Karpas-422 (cell line): ENCODE measurements around the gene CASP12. TPM values are rescaled to one million over a fixed set of nuclear protein-coding genes. Genes with fewer than 3 reads are reported as not detected.
A peak's percentile ranks its signal among the peaks of the same experiment; 100 is the strongest.

ENCODE experiments used
- DNase-seq: peaks from one replicate; pipeline ENCODE4 v3.0.0-alpha.2; 2015
- H2AFZ ChIP-seq: fragments of 200-600 bp; sonication (generic); 2 replicates; pipeline ENCODE4 v1.6.1; 2014; ENCODE audit warnings: antibody characterized with exemption, low read length, mixed read lengths
- H3K27ac ChIP-seq: fragments of 200-600 bp; sonication (generic); 2 replicates; pipeline ENCODE4 v1.5.1; 2014; ENCODE audit warnings: mild to moderate bottlenecking, low read length, moderate library complexity
- H3K27me3 ChIP-seq: fragments of 200-600 bp; sonication (generic); 2 replicates; pipeline ENCODE4 v1.6.1; 2014; ENCODE audit warnings: low read length, mixed read lengths
- H3K36me3 ChIP-seq: fragments of 200-600 bp; sonication (generic); 2 replicates; pipeline ENCODE4 v1.6.1; 2014; ENCODE audit warnings: low read length, mixed read lengths; ENCODE audit not compliant: insufficient read depth
- H3K4me1 ChIP-seq: fragments of 200-600 bp; sonication (generic); 2 replicates; pipeline ENCODE4 v1.6.1; 2014; ENCODE audit warnings: mild to moderate bottlenecking, low read length, mixed read lengths
- H3K4me2 ChIP-seq: fragments of 200-600 bp; sonication (generic); 2 replicates; pipeline ENCODE4 v1.6.1; 2014; ENCODE audit warnings: low read length, low read depth, mild to moderate bottlenecking; ENCODE audit not compliant: poor library complexity, severe bottlenecking
- H3K4me3 ChIP-seq: fragments of 200-600 bp; sonication (generic); 2 replicates; pipeline ENCODE4 v1.5.1; 2014; ENCODE audit warnings: mild to moderate bottlenecking, antibody characterized with exemption, low read length, mixed read lengths
- H3K79me2 ChIP-seq: fragments of 200-600 bp; sonication (generic); 2 replicates; pipeline ENCODE4 v1.6.1; 2014; ENCODE audit warnings: mild to moderate bottlenecking, low read length, mixed read lengths
- H3K9ac ChIP-seq: fragments of 200-600 bp; sonication (generic); 2 replicates; pipeline ENCODE4 v1.6.0; 2014; ENCODE audit warnings: low read length
- H3K9me2 ChIP-seq: fragments of 200-600 bp; sonication (generic), shearing (Covaris generic); replicated peaks from 2 replicates; pipeline ENCODE4 v1.6.0; 2014; ENCODE audit warnings: mild to moderate bottlenecking, low read length, moderate library complexity; ENCODE audit not compliant: insufficient read depth
- H3K9me3 ChIP-seq: fragments of 300-700, 200-600 bp; sonication (generic); 2 replicates; pipeline ENCODE4 v1.6.1; 2014; ENCODE audit warnings: low read length, mixed read lengths
- H4K20me1 ChIP-seq: fragments of 200-600 bp; sonication (generic); 2 replicates; pipeline ENCODE4 v1.6.1; 2014; ENCODE audit warnings: mild to moderate bottlenecking, antibody characterized with exemption, low read length, low read depth; ENCODE audit not compliant: insufficient read depth
- total RNA-seq: library from RNA; depleted of rRNA; stranded (reverse); fragments of >200 nt; shearing (Covaris generic); gene quantifications from 2 replicates; pipeline ENCODE4 v1.2.3, GENCODE V29; 2014; ENCODE audit warnings: low replicate concordance

Gene CASP12
- total RNA-seq, 1 experiment from 2014 or later: not detected

DNA sequence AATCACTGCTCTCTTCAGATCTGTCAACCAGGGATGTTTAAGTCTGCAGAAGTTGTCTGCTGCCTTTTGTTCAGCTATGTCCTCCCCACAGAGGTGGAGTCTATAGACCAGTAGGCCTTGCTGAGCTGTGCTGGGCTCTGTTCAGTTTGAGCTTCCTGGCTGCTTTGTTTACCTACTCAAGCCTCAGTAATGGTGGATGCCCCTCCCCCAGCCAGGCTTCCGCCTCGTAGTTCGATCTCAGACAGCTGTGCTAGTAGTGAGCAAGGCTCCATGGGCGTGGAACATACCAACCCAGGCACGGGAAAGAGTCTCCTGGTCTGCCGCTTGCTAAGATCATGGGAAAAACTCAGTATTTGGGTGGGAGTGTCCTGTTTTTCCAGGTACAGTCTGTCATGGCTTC is 27.6 kb upstream of the CASP12 start:
- H3K27me3 ChIP-seq: peaks cover 6% of the 10 kb centered on the region; the same call in 1 of the 2 replicates
- H3K4me3 ChIP-seq: no peak overlapping the region
- H3K9me3 ChIP-seq: no peaks in the 10 kb centered on the region; the same call in 1 of the 2 replicates
- DNase-seq: no peak
- no peaks in the 10 kb centered on the region for H3K36me3 ChIP-seq
- H3K4me2 ChIP-seq: no peak overlapping the region
- no peaks in the 10 kb centered on the region for H3K79me2 ChIP-seq
- H2AFZ ChIP-seq: no peak overlapping the region
- H3K9me2 ChIP-seq: 0 out of 2 replicates have a peak, but pooled peaks cover 2% of the 10 kb centered on the region
- H3K9ac ChIP-seq: no peak overlapping the region
- no peak overlapping the region for H3K27ac ChIP-seq
- no peaks in the 10 kb centered on the region for H4K20me1 ChIP-seq
- H3K4me1 ChIP-seq: no peaks in the 10 kb centered on the region

DNA sequence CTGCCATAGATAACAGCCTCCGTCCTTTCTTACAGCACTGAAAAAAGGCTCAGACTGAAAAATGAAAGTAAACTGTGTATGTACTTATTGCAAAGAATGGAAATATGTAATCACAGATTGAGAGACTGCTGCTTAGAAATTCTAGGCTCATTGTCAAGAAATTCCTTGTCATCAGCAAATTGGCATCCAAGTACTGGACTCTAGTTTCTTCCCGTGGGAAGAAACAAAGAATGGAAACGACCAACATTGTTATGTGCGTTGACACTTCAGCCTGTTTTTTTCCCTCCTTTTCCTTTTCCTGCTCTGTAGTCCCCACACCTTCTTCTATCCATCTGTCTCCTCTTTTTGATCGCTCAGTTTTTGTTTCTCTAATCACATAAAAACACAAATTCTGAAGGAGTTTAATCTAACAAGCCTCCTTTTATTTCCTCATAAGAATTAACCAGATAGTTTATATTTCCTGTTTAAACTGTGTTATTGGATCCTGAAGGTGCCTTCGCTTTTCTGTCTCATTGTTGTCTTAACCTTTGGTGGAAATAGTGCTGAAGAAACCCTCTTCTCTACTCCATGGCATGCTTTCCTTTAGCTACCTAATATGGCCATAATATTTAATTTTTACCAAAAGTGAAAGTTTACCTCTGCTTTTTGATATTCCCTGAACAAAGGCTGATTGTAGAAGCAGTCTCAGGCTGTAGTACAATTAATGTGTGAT is 20.0 kb upstream of the CASP12 start:
- Histone ChIP-seq H2AFZ (peak overlapping the region; percentile 3; the same call in 1 of the 2 replicates), H3K4me2 (peak overlapping the region; percentile 32)

DNA sequence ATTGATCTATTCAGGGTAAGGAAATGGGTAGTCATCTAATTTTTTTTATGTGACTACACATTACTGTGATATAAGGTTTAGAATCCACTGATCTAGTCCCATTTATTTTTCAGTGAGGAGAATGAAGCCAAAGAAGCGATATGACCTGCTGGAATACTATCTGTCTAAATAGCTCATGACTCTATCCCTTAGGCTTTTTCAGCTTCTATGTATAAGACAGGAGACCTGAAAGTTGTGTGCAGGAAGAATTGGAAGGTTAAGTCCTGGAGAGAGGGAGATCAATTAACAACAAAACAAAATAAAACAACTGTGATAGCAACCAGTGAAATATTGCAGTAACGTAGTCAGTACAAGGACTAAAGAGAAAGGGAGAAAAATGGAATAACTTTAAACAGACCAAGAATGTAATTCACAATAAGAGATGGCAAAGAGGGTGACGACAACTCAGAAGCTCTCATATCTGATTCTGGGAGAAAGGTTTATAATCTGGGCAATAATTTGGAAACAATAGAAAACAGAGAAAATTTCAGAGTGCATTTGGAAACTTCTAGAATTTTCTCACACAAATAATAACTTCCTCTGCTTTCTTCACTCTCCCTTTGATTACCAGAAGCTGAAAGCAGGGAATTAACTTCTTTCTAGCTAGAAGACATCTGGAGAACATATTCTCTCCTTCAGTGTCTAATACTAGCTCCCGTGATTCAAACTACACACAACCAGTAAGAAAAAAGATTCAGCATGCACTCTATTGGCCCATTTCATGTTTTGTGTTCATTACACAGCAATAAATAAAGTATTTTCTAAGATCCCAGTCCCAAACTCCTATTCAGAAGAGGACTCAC is 19.2 kb upstream of the CASP12 start:
- no peaks in the 10 kb centered on the region for H3K9me3 ChIP-seq
- peak overlapping the region; percentile 3; the same call in 1 of the 2 replicates for H2AFZ ChIP-seq
- H3K9me2 ChIP-seq: no peaks in the 10 kb centered on the region
- H3K27ac ChIP-seq: no peak overlapping the region
- H3K79me2 ChIP-seq: no peaks in the 10 kb centered on the region
- peak overlapping the region; percentile 32 for H3K4me2 ChIP-seq
- no peak overlapping the region for H3K9ac ChIP-seq
- H3K4me1 ChIP-seq: 0 out of 2 replicates have a peak, but pooled peaks cover 3% of the 10 kb centered on the region
- no peaks in the 10 kb centered on the region for H3K36me3 ChIP-seq
- 0 out of 2 replicates have a peak, but pooled peaks cover 3% of the 10 kb centered on the region for H3K27me3 ChIP-seq
- H4K20me1 ChIP-seq: no peaks in the 10 kb centered on the region
- H3K4me3 ChIP-seq: peak overlapping the region; percentile 11; the same call in 1 of the 2 replicates
- no peak for DNase-seq

More for the DNA sequence above, 20.0 kb upstream of the CASP12 start:
- Histone ChIP-seq H3K27ac (no peak overlapping the region), H3K36me3 (no peaks in the 10 kb centered on the region), H3K79me2 (no peaks in the 10 kb centered on the region), H3K4me3 (peak overlapping the region; percentile 11; the same call in 1 of the 2 replicates), H3K9me2 (no peaks in the 10 kb centered on the region), H3K9me3 (no peaks in the 10 kb centered on the region), H4K20me1 (no peaks in the 10 kb centered on the region), H3K9ac (no peak overlapping the region), H3K4me1 (0 out of 2 replicates have a peak, but pooled peaks cover 3% of the 10 kb centered on the region), H3K27me3 (0 out of 2 replicates have a peak, but pooled peaks cover 3% of the 10 kb centered on the region)
- no peak for DNase-seq

DNA sequence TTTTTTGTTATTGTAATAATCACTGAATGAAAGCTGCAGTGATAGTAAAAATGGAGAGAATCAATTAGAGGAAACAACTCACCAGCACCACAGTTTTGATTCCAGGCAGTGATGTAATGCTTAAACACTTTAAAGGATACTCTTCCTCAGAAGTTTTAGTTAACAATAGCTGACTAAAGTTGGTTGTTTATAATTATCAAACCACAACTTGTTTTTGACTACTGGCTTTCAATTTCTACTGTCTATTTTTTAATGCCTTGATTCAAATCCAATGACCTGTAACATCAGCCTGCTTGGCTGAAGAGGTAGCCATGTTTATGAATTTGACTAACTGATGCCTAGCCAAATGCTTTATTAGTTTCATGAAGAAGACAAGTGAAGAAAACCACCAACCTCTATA is 18.2 kb upstream of the CASP12 start:
- Histone ChIP-seq H3K79me2 (no peaks in the 10 kb centered on the region), H3K4me3 (no peak overlapping the region), H3K4me1 (0 out of 2 replicates have a peak, but pooled peaks cover 3% of the 10 kb centered on the region)

DNA sequence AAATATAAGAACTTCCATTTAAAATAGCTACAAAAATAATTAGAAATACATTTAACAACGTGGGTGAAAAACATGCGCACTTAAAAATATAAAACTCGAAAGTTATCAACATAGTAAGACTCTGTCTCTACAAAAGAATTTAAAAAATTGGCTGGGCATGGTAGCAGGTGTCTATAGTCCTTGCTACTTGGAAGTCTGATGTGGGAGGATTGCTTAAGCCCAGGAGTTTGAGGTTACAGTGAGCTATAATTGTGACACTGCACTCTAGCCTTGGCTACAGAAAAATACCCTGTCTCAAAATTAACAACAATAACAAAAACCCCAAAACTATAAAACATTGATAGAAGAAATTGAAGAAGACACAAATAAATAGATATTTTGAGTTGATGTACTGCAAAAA is 13.8 kb upstream of the CASP12 start:
- Histone ChIP-seq H3K9me2 (no peaks in the 10 kb centered on the region), H3K36me3 (no peaks in the 10 kb centered on the region), H3K4me3 (no peak overlapping the region), H3K27me3 (0 out of 2 replicates have a peak, but pooled peaks cover 3% of the 10 kb centered on the region), H3K79me2 (no peaks in the 10 kb centered on the region), H3K4me1 (no peaks in the 10 kb centered on the region), H3K4me2 (no peak overlapping the region), H3K9me3 (no peaks in the 10 kb centered on the region), H4K20me1 (no peaks in the 10 kb centered on the region), H2AFZ (no peak overlapping the region), H3K9ac (no peak overlapping the region), H3K27ac (no peak overlapping the region)
- DNase-seq: no peak

More for the DNA sequence above, 18.2 kb upstream of the CASP12 start:
- Histone ChIP-seq H2AFZ (no peak overlapping the region), H3K27ac (no peak overlapping the region), H3K9me3 (no peaks in the 10 kb centered on the region), H3K36me3 (no peaks in the 10 kb centered on the region), H3K4me2 (no peak overlapping the region), H3K9me2 (no peaks in the 10 kb centered on the region), H3K9ac (no peak overlapping the region), H4K20me1 (no peaks in the 10 kb centered on the region), H3K27me3 (0 out of 2 replicates have a peak, but pooled peaks cover 3% of the 10 kb centered on the region)
- DNase-seq: no peak

DNA sequence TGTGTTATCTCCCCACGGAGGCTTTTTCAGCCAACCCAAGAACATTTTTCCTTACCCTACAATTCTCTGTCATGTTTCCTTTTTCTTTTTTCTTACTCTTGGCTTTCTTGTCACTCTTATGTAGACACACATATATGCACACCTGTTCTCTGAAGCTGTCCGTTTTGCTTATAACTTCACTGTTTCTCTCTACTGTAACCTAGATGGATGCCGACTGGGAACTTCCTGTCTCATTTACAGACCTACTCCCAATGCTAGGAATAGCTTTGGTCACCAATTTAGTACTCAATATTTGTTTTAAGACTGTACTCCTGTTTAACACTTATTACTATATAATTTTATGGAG is 9.9 kb upstream of the CASP12 start:
- H3K9ac ChIP-seq: no peak overlapping the region
- no peaks in the 10 kb centered on the region for H3K79me2 ChIP-seq

DNA sequence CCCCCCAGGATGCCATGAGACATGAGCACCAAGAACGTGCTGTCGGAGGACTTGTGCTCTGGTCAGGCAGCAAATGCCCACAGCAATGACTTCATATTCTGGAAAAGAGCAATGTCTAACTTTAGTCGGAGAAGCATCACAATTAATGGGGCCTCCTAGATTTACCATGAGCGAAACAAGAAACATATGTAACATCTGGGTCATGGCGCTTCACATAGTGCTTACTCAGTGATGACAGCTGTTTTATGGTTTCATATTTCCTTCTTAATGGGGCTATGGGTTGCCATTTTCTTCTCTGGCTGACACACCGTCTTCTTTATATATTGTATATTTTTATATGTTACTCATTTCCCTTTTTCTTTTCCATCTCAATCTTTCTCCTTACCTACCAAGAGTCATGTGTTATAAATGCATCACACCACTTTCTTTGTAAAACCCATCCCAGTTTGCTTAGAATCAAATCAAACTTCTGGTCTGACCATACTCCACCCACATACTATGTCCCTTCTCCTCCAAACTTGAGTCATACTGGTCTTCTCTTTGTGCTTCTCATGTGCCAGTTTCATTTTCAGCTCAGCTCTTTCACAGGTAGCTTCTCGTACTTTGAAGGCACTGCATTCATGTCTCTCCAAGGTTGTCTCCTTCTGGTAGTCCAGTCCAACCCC is 9.4 kb upstream of the CASP12 start:
- H3K36me3 ChIP-seq: no peaks in the 10 kb centered on the region
- no peaks in the 10 kb centered on the region for H4K20me1 ChIP-seq
- no peak overlapping the region for H3K9ac ChIP-seq
- no peak overlapping the region for H2AFZ ChIP-seq
- H3K4me1 ChIP-seq: no peaks in the 10 kb centered on the region
- no peak overlapping the region for H3K4me3 ChIP-seq
- H3K9me2 ChIP-seq: no peaks in the 10 kb centered on the region
- no peaks in the 10 kb centered on the region for H3K9me3 ChIP-seq
- H3K27ac ChIP-seq: no peak overlapping the region
- no peak overlapping the region for H3K4me2 ChIP-seq
- no peak for DNase-seq
- no peaks in the 10 kb centered on the region for H3K27me3 ChIP-seq
- no peaks in the 10 kb centered on the region for H3K79me2 ChIP-seq

More for the DNA sequence above, 9.9 kb upstream of the CASP12 start:
- H3K4me1 ChIP-seq: no peaks in the 10 kb centered on the region
- no peaks in the 10 kb centered on the region for H3K9me3 ChIP-seq
- no peaks in the 10 kb centered on the region for H3K9me2 ChIP-seq
- no peaks in the 10 kb centered on the region for H4K20me1 ChIP-seq
- H3K27ac ChIP-seq: no peak overlapping the region
- H3K4me3 ChIP-seq: no peak overlapping the region
- no peaks in the 10 kb centered on the region for H3K36me3 ChIP-seq
- no peaks in the 10 kb centered on the region for H3K27me3 ChIP-seq
- H2AFZ ChIP-seq: no peak overlapping the region
- DNase-seq: no peak
- H3K4me2 ChIP-seq: no peak overlapping the region

DNA sequence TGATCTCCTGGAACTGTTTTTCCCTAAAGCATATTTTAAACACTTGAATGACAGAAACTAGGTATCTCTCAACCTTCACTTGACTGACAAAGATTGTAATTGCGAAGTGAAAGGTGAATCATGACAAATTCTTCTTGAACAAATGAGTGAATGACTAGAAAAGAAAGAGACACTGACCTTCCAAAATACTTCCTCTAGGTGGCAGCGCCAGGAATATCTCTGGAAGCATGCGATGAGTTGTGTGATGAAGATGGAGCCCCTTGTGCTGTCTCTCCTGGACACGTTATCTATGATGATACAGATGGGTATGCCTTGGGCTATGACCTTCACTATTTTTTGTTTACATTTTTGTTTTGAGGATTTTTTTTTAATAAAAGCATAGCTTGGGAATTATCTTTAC is 7.0 kb upstream of the CASP12 start:
- H3K36me3 ChIP-seq: no peaks in the 10 kb centered on the region
- no peak overlapping the region for H3K27ac ChIP-seq
- H3K9ac ChIP-seq: no peak overlapping the region
- no peak for DNase-seq
- H3K27me3 ChIP-seq: no peaks in the 10 kb centered on the region
- no peaks in the 10 kb centered on the region for H3K4me1 ChIP-seq
- H3K4me2 ChIP-seq: no peak overlapping the region
- H4K20me1 ChIP-seq: no peaks in the 10 kb centered on the region
- H3K79me2 ChIP-seq: no peaks in the 10 kb centered on the region
- H3K4me3 ChIP-seq: no peak overlapping the region
- no peak overlapping the region for H2AFZ ChIP-seq
- no peaks in the 10 kb centered on the region for H3K9me3 ChIP-seq
- no peaks in the 10 kb centered on the region for H3K9me2 ChIP-seq
